Stimulated activated CD4-positive, alpha-beta T cell treated with anti-CD3 and anti-CD28 coated beads, TNF-alpha, amount 100 ng/mL, for 4 hours (primary cell): ENCODE measurements around the gene MACO1.
A peak's percentile ranks its signal among the peaks of the same experiment; 100 is the strongest.
"Not testable (repeated sequence)": the region's sequence is repeated elsewhere in the genome, so short reads cannot be mapped to it uniquely, and the experiment has no call there.

ENCODE experiments used
- DNase-seq, 3 experiments: peaks; one replicate each; pipeline ENCODE4 v3.0.0-alpha.2; 2020; ENCODE audit warnings: low read depth in 3 of 3

The MACO1 gene

GRCh38 chr1:25486602-25487001 is 55.9 kb downstream of the MACO1 start:
- no peak for DNase-seq

- DNase-seq: no peak
These were observed 56.9 kb downstream of the MACO1 start for GRCh38 chr1:25487628-25488027.

GRCh38 chr1:25492323-25492722 is 61.6 kb downstream of the MACO1 start:
- no peak for DNase-seq

GRCh38 chr1:25494952-25495351 is 64.3 kb downstream of the MACO1 start:
- no peak for DNase-seq

GRCh38 chr1:25500694-25501093 is 70.0 kb downstream of the MACO1 start:
- no peak for DNase-seq

- DNase-seq: no peak
These were observed 70.8 kb downstream of the MACO1 start for GRCh38 chr1:25501235-25502058.

- no peak for DNase-seq
These were observed 72.3 kb downstream of the MACO1 start for GRCh38 chr1:25502957-25503356.

GRCh38 chr1:25503551-25504426 is 73.1 kb downstream of the MACO1 start:
- DNase-seq: peak; percentile 37 to 59 (median 48)

GRCh38 chr1:25504706-25505595 is 74.3 kb downstream of the MACO1 start:
- no peak for DNase-seq

GRCh38 chr1:25505656-25506385 is 75.1 kb downstream of the MACO1 start:
- no peak for DNase-seq

- not testable (repeated sequence) for DNase-seq
These were observed 76.1 kb downstream of the MACO1 start for GRCh38 chr1:25506566-25507463.

GRCh38 chr1:25513666-25514065 is 83.0 kb downstream of the MACO1 start:
- DNase-seq: no peak

- DNase-seq: no peak
These were observed 84.3 kb downstream of the MACO1 start for GRCh38 chr1:25515033-25515432.

- DNase-seq: no peak
These were observed 86.0 kb downstream of the MACO1 start for GRCh38 chr1:25516686-25517085.

- DNase-seq: no peak
These were observed 87.0 kb downstream of the MACO1 start for GRCh38 chr1:25517476-25518394.

GRCh38 chr1:25519624-25520023 is 88.9 kb downstream of the MACO1 start:
- no peak for DNase-seq

- DNase-seq: peak; percentile 41 to 59 (median 56)
These were observed 89.9 kb downstream of the MACO1 start for GRCh38 chr1:25520446-25521061.

GRCh38 chr1:25522031-25522655 is 91.4 kb downstream of the MACO1 start:
- no peak for DNase-seq
